Stimulated activated CD4-positive, alpha-beta T cell treated with anti-CD3 and anti-CD28 coated beads, Interleukin-4, amount 100 ng/mL, for 24 hours (primary cell): ENCODE data around the gene MAPK14.

Source experiments
- DNase-seq: peaks from one replicate; pipeline ENCODE4 v3.0.0-alpha.2; 2020

The MAPK14 gene

GRCh38 chr6:36104836-36105235, 77.2 kb downstream of the MAPK14 start:
- DNase-seq = no peak

- DNase-seq = no peak
These were observed 81.5 kb downstream of the MAPK14 start for GRCh38 chr6:36109092-36109491.

GRCh38 chr6:36110050-36110449, 82.4 kb downstream of the MAPK14 start:
- no peak for DNase-seq

- DNase-seq = no peak
These were observed 83.3 kb downstream of the MAPK14 start for GRCh38 chr6:36110863-36111262.

- DNase-seq = no peak
These were observed 83.9 kb downstream of the MAPK14 start for GRCh38 chr6:36111526-36111925.

GRCh38 chr6:36113049-36113448, 85.4 kb downstream of the MAPK14 start:
- no peak for DNase-seq

DNA sequence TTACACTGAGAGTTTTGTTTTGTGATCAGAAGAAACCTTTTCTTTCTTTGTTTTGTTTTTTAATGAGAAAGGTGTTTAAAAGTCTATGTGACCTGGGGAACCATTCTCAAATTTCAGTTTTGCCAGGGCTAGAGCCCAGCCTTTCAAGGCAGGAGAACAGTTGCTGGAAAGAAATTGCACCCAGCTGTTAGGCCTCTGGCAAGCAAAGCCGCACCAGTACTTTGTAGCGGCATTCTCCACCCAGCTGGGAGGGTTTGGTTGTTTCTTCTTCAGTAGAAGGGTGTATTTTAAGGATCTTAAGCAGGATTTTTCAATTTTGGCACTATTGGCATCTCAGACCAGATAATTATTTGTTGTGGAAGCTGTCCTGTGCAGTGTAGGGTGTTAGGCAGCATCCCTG, 86.1 kb downstream of the MAPK14 start:
- no peak for DNase-seq

GRCh38 chr6:36114798-36115408, 87.3 kb downstream of the MAPK14 start:
- no peak for DNase-seq

- no peak for DNase-seq
These were observed 87.8 kb downstream of the MAPK14 start for GRCh38 chr6:36115412-36115811.

DNA sequence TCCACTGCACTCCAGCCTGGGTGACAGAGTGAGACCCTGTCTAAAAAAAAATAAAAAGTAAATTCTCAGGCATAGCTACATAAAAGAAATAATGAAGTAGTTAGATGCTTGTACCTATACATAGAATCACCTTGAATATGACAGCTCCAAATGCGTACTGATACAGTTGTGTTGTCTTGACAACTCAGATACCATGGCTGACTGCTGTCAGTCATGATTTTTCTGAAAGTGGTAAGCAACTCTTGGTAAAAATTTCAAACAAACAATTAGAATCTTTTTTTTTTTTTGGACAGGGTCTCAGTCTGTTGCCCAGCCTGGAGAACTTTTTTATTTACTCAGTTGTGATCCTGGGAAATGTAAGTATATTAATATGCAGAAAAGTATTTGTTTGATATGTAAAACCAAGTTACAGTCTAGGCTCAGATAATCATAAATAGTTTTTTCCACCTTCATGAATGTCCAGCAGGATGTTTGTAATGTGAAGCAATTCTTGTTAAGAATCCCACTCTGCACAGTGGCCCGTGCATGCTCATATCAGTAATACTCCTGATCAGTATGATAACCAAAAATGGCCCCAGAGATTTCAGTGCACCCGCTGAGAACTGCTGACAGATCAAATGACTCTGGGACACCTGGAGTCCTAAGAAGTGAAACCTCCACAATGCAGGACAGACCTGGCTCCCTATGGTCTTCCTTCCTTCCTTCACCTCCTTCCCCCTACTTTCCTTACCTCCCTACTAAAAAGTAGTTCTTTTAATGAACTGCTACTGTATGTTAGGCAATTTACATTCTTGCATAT, 88.7 kb downstream of the MAPK14 start:
- no peak for DNase-seq

- no peak for DNase-seq
These were observed 89.3 kb downstream of the MAPK14 start for GRCh38 chr6:36116943-36117342.

- DNase-seq = no peak
These were observed 90.3 kb downstream of the MAPK14 start for GRCh38 chr6:36117658-36118549.

DNA sequence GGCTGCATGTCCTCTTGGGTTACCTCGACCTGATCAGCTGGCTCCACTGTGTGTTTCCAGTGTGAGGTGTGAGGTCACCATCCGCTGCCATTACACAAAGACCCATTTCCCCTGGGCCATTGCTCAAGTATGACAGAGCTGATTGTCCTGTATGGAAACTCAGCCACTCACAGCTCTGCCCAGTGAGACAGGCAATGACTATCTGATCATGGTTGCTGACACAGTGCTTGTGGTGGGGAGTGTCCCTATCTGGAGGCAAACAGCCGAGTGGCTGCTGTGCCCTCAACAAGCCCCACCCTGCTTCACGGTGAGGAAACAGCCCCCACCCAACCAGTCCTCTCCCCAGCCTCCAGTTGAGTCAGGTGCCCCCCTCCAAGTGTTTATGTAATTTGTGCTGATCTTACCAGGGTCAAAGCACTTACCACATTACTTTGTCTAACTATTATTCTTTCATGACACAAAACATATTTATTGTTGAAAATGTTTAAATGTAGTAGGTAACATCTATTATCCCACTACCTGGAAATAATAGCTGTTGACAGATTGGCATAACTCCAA, 91.0 kb downstream of the MAPK14 start:
- peak; percentile 54 for DNase-seq

- no peak for DNase-seq
These were observed 91.6 kb downstream of the MAPK14 start for GRCh38 chr6:36119209-36119608.

- DNase-seq = no peak
These were observed 92.4 kb downstream of the MAPK14 start for GRCh38 chr6:36120018-36120417.

GRCh38 chr6:36120539-36120938, 92.9 kb downstream of the MAPK14 start:
- peak; percentile 74 for DNase-seq

DNA sequence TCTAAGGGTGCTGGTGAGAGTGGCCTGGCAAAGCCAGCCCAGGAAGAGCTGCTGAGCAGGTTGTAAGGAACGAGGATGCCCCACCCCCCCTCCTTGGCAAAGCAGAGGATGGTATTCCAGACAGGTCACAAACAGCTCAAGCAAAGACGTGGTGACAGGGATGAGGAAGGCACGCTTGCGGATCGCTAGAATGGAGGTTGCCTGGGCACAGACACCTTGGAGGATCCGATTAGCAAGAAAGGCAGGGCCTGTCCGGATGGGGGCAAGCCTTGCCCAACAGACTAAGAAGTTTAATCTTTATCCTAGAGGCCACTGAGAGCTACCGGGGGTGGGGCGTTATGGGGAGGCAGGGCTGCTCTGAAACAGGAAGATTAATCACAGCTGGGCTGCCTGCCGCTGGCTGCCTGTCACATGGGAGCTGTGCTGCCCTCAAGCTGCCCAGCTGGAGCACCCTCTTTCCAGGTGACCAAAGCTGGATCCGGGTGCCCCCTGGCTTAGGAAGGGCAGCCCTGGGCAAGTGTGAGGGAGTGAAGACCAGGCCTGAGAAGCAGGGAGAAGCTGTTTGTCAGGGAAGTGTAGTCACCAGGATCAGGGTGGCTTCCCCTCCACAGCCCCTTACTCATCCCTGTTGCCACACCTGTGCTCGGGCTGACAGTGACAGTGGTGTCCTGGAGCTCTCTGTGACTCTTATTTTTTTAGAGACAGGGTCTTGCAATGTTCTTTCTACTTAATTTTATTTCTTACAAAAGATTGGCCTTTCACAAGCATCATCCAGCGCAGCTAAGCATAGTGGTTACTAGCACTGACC, 93.6 kb downstream of the MAPK14 start:
- peak; percentile 57 for DNase-seq

DNA sequence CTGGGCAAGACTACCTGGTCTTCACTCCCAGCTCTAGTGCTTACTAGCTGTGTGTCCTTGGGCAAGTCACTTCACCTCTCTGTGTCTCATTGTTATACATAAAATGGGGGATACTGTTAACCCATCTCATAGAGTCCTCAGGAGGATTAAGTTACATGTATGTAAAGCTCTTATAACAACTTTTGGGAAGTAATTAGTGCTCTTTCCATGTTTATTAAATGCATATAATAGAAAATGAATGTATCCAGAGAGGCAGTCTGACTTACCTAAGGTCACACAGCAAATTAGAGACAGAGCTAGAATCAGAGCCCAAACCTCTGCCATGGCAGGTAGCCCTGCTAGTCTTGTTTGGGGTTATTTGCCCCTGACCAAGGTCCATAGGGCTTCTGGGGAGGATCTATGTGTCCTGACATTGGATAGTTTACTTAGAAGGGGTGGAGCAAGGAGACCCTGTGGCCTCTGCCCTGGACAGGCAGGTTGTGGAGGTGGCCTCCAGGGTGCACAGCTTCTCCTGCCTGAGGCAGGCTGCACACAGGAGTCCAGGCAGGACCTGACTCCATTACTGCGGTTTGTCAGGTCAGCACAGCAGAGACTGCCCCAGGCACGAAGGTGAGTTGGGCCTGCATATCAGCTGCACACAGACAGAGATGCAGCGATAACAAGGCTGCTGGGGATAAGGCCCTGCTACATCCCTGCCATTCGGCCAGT, 94.3 kb downstream of the MAPK14 start:
- DNase-seq = no peak

DNA sequence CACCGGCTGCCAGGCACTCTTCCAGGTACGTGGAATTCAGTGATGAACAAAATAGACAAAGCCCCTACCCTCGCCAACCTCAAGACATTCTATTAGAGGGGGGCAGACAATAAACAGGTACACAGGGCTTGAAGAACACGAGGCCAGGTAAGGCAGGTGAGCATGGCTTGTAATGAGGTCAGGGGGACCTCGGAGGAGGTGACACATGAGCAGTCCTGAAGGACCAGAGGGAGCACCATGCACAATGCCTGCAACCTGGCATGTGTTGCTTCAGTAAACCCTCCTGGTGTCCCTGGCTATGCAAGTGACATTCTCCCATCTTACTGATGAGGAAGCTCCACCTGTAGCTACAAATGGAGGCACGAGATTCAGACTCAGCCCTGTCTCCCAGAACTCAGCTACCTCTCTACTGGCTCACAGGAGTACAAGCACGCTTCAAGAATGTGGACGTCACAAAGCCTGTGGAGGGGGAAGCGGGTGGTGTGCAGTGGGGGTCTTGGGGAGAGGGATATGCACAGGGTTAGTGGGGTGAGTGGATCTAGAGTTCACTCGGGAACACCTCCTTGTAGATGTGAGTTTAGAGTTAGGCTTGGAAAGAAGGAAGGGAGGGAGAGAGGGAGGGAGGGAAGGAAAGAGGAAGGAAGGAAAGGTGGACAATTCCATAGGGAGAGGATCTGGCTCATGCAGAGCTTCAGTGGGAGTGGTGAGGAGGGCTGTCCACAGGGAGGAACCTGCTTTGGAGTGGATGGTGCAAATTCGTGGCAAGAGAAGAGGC, 95.1 kb downstream of the MAPK14 start:
- DNase-seq = no peak

DNA sequence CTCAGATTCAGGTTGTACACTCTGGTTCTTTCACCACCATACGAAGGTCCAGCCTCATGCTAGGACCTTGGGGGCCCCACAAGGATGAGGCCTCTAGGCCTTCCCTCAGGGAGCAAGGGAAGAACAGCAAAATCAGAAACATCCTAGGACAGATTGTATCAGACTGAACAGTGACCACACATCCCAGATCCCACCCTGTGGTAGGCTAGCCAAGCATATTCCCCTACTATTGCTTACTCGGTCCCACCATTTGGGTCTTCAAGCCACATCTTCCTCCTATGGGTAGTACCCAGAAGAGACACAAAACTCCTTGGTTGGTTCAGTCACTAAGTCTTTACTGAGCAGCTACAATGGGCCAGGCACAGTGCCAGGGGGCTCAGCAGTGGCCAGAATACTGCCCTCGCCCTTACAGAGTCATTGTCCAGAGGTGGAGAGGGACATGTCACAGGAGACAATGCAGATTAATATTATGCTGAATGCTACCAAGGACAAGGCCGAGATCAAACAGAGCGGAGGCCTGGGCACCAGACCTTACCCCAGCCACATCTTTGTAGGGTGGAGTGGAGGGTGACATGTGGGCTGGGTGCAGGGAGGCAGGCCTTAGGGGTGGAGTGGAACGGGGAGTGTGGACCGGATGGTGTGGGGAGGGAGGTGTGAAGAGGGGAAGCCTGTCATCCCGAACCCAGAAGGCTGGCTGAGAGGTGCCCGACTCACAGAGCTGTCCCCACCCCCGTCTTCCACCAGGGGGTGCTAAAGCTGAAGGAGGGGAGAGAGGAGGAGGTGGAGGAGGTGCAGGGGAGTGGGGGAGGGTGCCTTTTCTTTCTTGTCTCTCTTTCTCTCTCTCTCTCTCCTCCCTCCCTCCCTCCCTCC, 95.9 kb downstream of the MAPK14 start:
- DNase-seq = peak; percentile 90
